ENCODE data around the gene RAPGEF5.

DNA sequence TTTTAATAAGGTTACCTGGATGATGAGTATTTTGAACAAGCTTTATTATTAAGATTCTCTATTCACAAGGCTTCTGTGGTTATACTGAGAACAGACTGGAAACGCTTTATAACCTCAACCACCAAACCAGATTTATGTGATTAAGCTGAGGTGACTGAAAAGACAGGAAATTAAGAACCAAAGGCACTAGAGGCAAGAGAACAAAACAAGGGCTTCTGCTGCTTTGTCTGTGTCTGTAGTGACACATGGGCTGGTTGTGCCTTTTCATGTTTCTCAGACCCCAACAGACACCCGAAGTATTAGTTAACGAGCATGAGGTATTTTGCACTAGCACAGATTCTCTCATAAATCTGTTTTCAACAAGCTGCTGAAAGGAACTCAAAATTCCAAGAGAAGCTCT, 64.4 kb downstream of the RAPGEF5 start:
- no peak for TF ChIP-seq EZH2 (IDR thresholded peaks at IDR 0.05)
- no peak for TF ChIP-seq POLR2AphosphoS5 (IDR thresholded peaks at IDR 0.05; ENCODE audit: borderline replicate concordance, low read depth, low read length)
- TF ChIP-seq FOXP2 (optimal IDR thresholded peaks at IDR 0.05; ENCODE audit: control extremely low read depth, extremely low read length, insufficient read depth), result no peak
